HG03064 (cell line): ENCODE data around the gene UBE2K.
A peak's percentile ranks its signal among the peaks of the same experiment; 100 is the strongest.
"Not testable (repeated sequence)": the region's sequence is repeated elsewhere in the genome, so short reads cannot be mapped to it uniquely, and the experiment has no call there.

Experiments
- ATAC-seq: cut with Tn5 transposase; IDR thresholded peaks from one replicate; pipeline ENCODE4 v1.9.1; 2021; ENCODE audit warnings: low read depth; ENCODE audit not compliant: unreplicated experiment

Gene UBE2K

GRCh38 chr4:39687014-39687413 is 10.9 kb upstream of the UBE2K start:
- no peak for ATAC-seq

DNA sequence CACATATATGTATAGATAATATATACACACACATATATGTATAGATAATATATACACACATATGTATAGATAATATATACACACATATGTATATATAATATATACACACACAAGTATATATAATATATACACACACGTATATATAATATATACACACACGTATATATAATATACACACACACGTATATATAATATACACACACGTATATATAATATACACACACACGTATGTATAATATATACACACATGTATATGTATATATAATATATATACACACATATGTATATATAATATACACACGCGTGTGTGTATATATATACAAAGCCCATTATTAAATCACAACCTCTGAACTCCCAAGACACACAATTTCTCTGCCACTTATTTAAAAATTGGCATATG is 8.0 kb upstream of the UBE2K start:
- ATAC-seq, result no peak

DNA sequence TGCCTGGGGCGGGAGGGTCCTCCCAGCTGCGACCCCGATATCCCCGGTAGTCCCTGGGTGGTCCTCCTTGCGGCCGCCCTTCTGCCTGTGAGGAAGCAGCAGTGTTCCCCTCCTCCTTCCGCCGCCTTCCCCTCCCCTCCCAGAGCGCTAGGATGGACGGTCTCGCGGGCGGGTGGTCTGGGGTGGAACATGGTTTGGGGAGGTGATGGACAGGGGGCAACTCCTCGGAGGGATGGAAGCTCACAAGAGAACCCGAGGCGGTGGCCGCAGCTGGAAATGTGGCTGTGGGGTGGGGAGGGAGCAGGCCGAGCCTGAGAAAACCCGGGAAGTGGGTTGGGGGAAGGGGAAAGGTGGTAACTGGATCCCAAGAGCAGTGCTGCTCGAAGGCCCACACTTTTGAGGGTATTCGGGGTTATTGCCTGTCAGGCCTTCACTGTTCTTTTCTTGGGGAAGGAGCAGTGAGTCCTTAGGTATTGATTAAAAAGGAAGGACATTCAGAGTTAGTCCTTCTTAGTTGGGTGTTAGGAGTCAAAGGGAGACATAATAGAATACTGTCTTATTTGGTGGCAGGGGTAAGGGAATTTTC is 581 bp downstream of the UBE2K start:
- ATAC-seq, result peak; percentile 20

DNA sequence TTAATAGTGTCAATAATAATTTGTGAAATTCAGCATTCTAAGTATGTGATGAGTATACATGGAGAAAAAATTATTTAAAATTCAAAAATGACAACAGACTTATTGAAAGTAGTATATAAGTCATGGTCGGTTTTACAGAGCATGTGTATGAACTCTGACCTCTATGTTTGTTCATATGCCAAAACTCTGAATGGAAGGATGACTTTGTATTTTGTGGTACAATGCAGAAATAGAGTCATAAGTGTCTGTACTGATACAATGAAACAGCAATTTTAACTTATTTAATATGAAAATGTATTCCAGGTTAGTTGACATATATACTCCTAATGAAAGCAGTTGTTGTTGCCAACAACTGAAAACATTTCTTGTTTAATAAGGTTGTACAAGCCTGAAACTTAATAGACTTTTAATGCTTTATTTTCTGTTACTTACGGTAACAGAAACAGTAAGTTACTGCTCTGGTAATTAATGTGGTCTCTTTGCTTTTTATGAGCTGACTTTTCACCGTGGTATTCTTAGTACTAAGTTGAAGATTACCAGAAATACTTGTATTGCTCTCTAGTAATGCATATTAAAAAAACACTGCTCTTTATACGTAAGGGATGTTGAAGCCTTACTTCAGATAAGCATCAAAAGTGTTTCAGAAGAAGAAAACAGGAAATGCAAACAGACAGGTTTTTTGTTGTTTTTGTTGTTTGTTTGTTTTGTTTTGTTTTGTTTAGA is 1.9 kb downstream of the UBE2K start:
- no peak for ATAC-seq

DNA sequence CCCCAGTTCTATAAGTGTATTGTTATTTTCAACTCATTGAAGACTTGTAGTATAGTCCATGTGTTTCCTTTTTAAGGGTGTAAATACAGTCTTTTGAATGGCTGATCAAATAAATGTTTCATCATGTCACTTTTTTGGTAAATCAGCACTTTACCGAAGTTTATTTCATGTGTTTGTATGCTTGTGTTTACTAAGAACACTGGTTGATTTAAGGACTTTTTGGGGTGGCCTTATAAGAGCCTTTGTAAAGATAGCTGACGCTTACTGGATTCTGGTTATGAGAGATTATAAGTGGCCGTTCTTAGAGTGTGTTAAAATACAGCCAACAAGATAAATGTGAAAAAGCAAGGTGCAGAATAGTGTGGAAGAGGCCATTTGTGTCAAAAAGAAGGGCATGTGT is 2.6 kb downstream of the UBE2K start:
- no peak for ATAC-seq

GRCh38 chr4:39702716-39703115 is 4.8 kb downstream of the UBE2K start:
- ATAC-seq, result no peak

- ATAC-seq, result not testable (repeated sequence)
These were observed 6.9 kb downstream of the UBE2K start for GRCh38 chr4:39704789-39705188.

DNA sequence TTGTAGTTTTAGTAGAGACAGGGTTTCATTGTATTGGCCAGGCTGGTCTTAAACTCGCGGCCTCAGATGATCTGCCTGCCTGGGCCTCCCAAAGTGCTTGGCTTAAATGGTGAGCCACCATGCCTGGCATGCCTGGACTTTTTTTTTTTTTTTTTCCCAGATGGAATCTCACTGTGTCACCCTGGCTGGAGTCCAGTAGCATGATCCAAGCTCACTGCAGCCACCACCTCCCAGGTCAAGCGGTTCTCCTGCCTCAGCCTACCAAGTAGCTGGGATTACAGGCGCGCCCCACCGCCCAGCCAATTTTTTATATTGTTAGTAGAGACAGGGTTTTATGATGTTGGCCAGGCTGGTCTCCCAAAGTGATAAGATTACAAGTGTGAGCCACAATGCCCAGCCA is 8.4 kb downstream of the UBE2K start:
- no peak for ATAC-seq

DNA sequence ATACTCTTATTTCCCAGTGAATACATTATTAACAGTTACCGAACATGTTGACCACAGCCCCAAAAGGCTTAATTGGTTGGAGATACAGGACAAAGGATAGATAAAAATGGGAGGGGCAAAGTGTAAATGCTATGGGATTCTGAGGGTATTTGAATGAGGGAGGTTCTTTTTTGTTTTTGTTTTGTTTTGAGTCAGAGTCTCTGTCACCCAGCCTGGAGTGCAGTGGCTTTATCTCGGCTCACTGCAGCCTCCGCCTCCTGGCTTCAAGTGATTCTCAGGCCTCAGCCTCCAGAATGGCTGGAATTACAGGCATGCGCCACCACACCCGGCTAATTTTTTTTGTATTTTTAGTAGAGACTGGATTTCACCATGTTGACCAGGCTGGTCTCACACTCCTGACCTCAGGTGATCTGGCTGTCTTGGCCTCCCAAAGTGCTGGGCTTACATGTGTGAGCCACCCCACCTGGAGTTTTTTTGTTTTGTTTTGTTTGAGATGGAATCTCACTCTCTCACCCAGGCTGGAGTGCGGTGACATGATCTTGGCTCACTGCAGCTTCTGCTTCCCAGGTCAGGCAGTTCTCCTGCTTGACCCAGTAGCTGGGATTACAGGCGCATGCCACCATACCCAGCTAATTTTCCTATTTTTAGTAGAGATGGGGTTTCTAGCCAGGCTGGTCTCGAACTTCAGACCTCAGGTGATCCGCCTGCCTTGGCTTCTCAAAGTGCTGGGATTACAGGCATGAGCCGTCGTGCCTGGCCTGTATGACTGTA is 9.0 kb downstream of the UBE2K start:
- ATAC-seq, result no peak

DNA sequence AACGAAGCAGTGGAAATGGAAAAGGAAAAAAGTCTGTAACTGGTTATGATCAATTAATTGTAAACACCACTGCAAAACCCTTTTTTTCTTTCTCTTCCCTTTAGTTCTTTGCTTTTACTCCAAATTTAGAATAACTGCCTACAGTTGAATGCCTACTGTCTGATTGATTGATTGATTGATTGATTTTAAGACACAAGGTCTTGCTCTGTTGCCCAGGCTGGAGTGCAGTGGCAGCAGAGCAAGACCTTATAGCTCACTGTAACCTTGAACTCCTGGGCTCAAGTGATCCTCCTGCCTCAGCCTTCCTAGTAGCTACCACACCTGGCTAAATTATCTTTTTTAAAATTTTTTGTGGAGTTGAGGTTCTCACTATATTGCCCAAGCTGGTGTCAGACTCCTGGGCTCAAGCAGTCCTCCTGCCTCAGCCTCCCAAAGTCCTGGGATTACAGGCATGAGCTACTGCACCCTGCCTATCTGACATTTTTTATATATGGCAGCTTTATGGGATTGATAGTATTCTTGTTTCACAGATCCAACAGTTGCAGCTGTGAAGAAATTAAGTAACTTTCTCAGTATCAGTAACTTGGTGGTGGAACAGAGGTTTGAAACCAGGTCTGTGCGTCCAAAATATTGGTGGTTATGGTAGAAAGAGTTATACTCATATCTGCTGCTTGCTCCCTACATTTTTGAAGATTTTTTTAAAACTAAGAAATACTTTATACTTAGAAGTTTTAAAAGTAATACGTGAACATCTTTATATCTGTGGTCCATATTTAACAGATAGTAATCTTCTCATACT is 12.4 kb downstream of the UBE2K start:
- ATAC-seq, result no peak

DNA sequence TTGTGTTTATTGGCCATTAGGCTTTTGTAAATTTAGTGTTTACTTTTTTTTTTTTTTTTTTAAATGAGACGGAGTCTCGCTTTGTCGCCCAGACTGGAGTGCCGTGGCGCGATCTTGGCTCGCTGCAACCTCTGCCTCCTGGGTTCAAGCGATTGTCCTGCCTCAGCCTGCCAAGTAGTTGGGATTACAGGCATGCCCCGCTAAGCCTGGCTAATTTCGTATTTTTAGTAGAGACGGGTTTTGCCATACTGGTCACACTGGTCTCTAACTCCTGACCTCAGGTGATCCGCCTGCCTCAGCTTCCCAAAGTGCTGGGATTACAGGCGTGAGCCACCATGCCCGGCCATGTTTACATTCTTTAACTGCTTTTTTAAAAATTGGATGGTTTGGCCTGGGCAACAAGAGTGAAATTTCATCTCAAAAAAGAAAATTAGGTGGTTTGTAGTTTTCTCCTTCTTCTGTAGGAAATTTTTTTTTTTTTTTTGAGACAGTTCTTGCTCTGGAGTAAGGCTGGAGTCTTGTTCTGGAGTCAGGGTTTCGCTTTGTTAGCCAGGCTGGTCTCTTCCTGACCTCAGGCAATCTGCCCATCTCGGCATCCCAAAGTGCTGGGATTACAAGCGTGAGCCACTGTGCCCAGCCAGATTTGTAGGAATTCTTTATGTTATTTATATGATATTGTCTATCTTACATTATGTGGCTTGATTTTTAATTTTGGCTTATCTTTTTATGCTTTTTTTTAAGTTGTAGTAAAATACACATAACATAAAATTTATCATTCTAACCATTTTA is 15.1 kb downstream of the UBE2K start:
- no peak for ATAC-seq

DNA sequence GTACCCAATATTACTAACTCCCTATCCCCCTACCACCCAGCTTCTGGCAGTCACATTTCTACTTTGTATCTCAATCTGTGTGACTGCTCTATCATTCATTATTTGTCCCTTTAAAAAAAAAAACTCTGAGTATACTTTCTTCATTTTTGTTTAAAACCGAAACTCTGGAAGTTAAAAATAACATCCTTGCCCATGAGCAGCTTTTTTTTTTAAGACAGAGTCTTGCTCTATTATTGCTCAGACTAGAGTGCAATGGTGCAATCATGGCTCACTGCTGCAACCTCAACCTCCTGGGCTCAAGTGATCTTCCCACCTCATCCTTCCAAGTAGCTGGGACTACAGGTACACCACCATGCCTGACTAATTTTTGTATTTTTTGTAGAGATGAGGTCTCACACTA is 15.8 kb downstream of the UBE2K start:
- no peak for ATAC-seq

DNA sequence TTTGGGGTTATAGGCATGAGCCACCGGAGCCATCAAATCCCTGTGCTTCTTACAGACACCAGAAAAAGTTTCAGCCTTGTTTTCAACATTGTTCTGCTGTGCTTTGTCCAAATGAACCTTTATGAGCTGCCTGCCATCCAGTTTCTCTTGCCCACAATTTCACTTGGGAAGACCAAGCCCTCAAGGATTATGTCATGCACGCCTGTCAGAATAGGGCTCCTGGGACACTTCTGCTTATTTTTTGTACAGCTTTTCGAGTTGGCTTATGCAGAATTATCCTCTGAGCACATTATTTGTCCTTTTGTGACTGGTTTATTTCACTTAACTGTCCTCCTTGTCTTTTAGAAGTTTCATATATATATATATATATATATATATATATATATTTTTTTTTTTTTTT is 16.2 kb downstream of the UBE2K start:
- no peak for ATAC-seq

GRCh38 chr4:39715788-39716187 is 17.9 kb downstream of the UBE2K start:
- no peak for ATAC-seq

DNA sequence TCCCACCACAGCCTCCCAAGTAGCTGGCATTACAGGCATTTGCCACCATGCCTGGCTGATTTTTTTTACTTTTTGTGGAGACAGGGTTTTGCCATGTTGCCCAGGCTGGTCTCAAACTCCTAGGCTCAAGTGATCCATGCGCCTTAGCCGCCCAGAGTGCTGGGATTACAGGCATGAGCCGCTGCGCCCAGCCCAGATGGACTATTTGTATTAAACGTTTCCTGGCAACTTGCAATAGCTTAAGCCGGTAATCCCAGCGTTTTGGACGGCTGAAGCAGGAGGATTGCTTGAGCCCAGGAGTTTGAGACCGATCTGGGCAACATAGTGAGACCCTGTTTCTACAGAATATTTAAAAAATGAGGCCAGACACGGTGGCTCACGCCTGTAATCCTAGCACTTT is 18.4 kb downstream of the UBE2K start:
- ATAC-seq, result no peak

GRCh38 chr4:39717743-39718142 is 19.8 kb downstream of the UBE2K start:
- not testable (repeated sequence) for ATAC-seq

DNA sequence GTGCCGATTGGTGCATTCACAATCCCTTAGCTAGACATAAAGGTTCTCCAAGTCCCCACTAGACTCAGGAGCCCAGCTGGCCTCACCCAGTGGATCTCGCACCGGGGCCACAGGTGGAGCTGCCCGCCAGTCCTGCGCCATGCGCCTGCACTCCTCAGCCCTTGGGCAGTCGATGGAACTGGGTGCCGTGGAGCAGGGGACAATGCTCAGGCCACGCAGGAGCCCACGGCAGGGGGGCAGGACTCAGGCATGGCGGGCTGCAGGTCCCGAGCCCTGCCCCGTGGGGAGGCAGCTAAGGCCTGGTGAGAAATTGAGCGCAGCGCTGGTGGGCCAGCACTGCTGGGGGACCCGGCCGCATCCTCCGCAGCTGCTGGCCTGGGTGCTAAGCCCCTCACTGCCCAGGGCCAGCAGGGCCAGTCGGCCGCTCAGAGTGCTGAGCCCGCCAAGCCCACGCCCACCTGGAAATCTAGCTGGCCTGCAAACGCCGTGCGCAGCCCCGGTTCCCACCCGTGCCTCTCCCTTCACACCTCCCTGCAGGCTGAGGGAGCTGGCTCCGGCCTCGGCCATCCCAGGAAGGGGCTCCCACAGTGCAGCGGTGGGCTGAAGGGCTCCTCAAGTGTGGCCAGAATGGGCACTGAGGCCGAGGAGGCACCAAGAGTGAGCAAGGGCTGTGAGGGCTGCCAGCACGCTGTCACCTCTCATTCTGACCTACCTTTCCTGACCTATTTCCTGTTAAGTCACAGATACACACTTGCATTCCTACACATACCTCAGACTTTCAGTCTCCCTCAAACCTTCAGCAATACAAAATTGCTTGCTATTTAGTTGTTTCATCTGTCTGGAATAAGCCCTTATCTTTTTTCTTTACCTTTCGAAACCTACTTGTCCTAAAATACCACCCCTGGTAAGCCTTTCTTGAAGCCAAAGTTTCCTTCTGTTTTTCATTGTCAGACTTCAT is 20.7 kb downstream of the UBE2K start:
- no peak for ATAC-seq

DNA sequence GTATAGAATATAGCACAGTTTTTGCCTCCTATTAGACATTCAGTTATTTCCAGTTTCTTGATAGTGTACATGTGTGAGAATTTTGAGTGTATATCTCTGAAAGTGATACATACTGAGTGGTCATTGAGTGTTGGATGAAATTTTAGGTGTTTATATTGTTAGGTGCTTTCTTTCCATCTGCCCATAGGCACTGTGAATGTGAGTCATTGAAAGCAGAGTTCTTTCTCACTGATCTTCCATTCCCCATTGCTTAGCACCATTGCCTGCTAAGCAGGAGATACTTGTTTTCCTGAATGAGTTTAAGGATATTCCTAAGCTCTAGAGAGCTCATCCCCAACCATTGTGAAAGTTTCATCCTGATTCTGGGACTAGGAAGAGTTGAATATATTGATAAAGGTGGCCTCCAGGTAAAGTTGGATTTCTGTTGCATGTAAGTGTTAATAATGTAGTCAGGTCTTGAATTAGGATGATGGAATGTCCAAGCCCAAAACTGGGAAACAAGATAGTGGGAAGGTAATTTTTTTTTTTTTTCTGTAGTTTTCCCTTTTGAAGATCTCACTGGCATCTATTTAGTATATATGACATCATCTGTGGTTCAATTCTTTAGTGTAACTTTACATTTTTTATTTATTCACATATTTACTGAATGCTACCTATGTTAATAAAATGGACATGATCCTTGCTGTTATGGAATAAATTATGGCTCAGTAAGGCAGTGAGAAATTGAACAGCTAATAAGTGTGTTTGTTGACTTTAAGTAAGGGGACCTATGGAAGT is 22.1 kb downstream of the UBE2K start:
- ATAC-seq, result no peak
